IMR-90 (cell line): Measurements from ENCODE around the gene TMA16. TPM values are rescaled to one million over a fixed set of nuclear protein-coding genes. Genes with fewer than 3 reads are reported as not detected.
A peak's percentile ranks its signal among the peaks of the same experiment; 100 is the strongest.

ENCODE experiments used
- ATAC-seq: fragments of 200-7000 bp; cut with Tn5 transposase; 2 replicates; pipeline ENCODE4 v1.9.1; 2020; ENCODE audit warnings: low read depth, mild to moderate bottlenecking, moderate library complexity
- BruUV-seq: library from RNA; stranded (reverse); fragments of 400-500 nt; replicated peaks from 2 replicates; lab custom pipeline; 2021; lab: Mats Ljungman, UMichigan
- CTCF ChIA-PET: fragments of 300-600 bp; formaldehyde crosslinking; extraction: SDS; loops from one replicate; lab custom pipeline; 2021; ENCODE audit warnings: antibody characterized with exemption; lab: Yijun Ruan, JAX
- POLR2A ChIA-PET: fragments of 300-600 bp; sonication (Branson Sonifier 250); formaldehyde crosslinking; loops from one replicate; lab custom pipeline; 2022; ENCODE audit warnings: antibody characterized with exemption; ENCODE audit not compliant: unreplicated experiment; lab: Charles Lee
- DNase-seq: peaks from one replicate; pipeline ENCODE4 v3.0.0; 2013
- H2AFZ ChIP-seq: replicated peaks from 2 replicates; pipeline ENCODE3; 2013; ENCODE audit warnings: low read length, mild to moderate bottlenecking; ENCODE audit not compliant: poor library complexity
- H2AK5ac ChIP-seq: 2 replicates; pipeline ENCODE4 v1.6.1; 2013; ENCODE audit warnings: low read depth, low read length, inconsistent platforms
- H2AK9ac ChIP-seq: replicated peaks from 2 replicates; pipeline ENCODE3; 2013; ENCODE audit warnings: mild to moderate bottlenecking, low read depth, low read length, moderate library complexity; ENCODE audit not compliant: poor library complexity
- H2BK120ac ChIP-seq: 2 replicates; pipeline ENCODE4 v1.6.1; 2013; ENCODE audit warnings: low read depth, low read length, inconsistent platforms
- H2BK15ac ChIP-seq: 3 replicates; pipeline ENCODE4 v1.6.1; 2013; ENCODE audit warnings: low read depth, low read length, inconsistent platforms
- H2BK20ac ChIP-seq: 2 replicates; pipeline ENCODE4 v1.6.1; 2013; ENCODE audit warnings: low read depth, mild to moderate bottlenecking, inconsistent platforms, low read length, moderate library complexity
- H2BK5ac ChIP-seq: 2 replicates; pipeline ENCODE4 v1.6.1; 2013; ENCODE audit warnings: mild to moderate bottlenecking, low read depth, low read length, inconsistent platforms; ENCODE audit not compliant: poor library complexity, severe bottlenecking
- H3K14ac ChIP-seq: replicated peaks from 2 replicates; pipeline ENCODE4 v1.6.1; 2013; ENCODE audit warnings: low read depth, low read length, inconsistent platforms
- H3K18ac ChIP-seq: 2 replicates; pipeline ENCODE4 v1.6.1; 2013; ENCODE audit warnings: low read depth, low read length, control low read depth
- H3K23ac ChIP-seq: 2 replicates; pipeline ENCODE4 v1.6.1; 2013; ENCODE audit warnings: low read depth, low read length, inconsistent platforms
- H3K27ac ChIP-seq: 2 replicates; pipeline ENCODE4 v1.5.1; 2013; ENCODE audit warnings: mild to moderate bottlenecking, control low read depth, low read length; ENCODE audit not compliant: insufficient read depth
- H3K27me3 ChIP-seq: 2 replicates; pipeline ENCODE4 v1.6.1; 2013; ENCODE audit warnings: low read length; ENCODE audit not compliant: control insufficient read depth, insufficient read depth
- H3K36me3 ChIP-seq: 2 replicates; pipeline ENCODE4 v1.6.1; 2013; ENCODE audit warnings: low read length, mixed read lengths; ENCODE audit not compliant: control insufficient read depth, insufficient read depth
- H3K4ac ChIP-seq: 2 replicates; pipeline ENCODE4 v1.6.1; 2013; ENCODE audit warnings: low read depth, low read length, inconsistent platforms
- H3K4me1 ChIP-seq: 2 replicates; pipeline ENCODE4 v1.6.1; 2013; ENCODE audit warnings: low read length, mixed read lengths; ENCODE audit not compliant: control insufficient read depth, insufficient read depth
- H3K4me2 ChIP-seq: 2 replicates; pipeline ENCODE4 v1.6.1; 2013; ENCODE audit warnings: low read depth, mild to moderate bottlenecking, control low read depth, low read length, moderate library complexity
- H3K4me3 ChIP-seq: 2 replicates; pipeline ENCODE4 v1.5.1; 2013; ENCODE audit warnings: low read depth, mild to moderate bottlenecking, control low read depth, low read length, moderate library complexity; ENCODE audit not compliant: insufficient read depth
- H3K56ac ChIP-seq: 2 replicates; pipeline ENCODE4 v1.6.1; 2013; ENCODE audit warnings: low read length, inconsistent platforms; ENCODE audit not compliant: insufficient read depth; ENCODE audit errors: extremely low read depth
- H3K79me1 ChIP-seq, 2 experiments: 2 replicates each; pipeline ENCODE4 v1.6.1; 2013; ENCODE audit warnings: low read length in 2 of 2, inconsistent platforms in 1 of 2, low read depth in 1 of 2
- H3K9ac ChIP-seq: 2 replicates; pipeline ENCODE4 v1.6.1; 2013; ENCODE audit warnings: low read depth, low read length, control low read depth
- H3K9me1 ChIP-seq: 2 replicates; pipeline ENCODE4 v1.6.1; 2013; ENCODE audit warnings: low read length, inconsistent platforms; ENCODE audit not compliant: insufficient read depth
- H3K9me3 ChIP-seq: 2 replicates; pipeline ENCODE4 v1.6.1; 2013; ENCODE audit warnings: low read length; ENCODE audit not compliant: control insufficient read depth, insufficient read depth
- H4K20me1 ChIP-seq: 2 replicates; pipeline ENCODE4 v1.6.1; 2013; ENCODE audit warnings: low read length, inconsistent platforms; ENCODE audit not compliant: insufficient read depth
- H4K5ac ChIP-seq: 2 replicates; pipeline ENCODE4 v1.6.1; 2013; ENCODE audit warnings: mild to moderate bottlenecking, low read depth, low read length, control low read depth
- H4K8ac ChIP-seq, 2 experiments: 2 replicates each; pipeline ENCODE4 v1.6.1; 2013; ENCODE audit warnings: low read depth in 2 of 2, low read length in 2 of 2, control low read depth in 1 of 2, inconsistent platforms in 1 of 2
- H4K91ac ChIP-seq: 2 replicates; pipeline ENCODE4 v1.6.1; 2013; ENCODE audit warnings: low read depth, low read length, inconsistent platforms; ENCODE audit not compliant: insufficient read depth
- CEBPB ChIP-seq: IDR thresholded peaks from 2 replicates; pipeline ENCODE4 v1.6.1; 2012; ENCODE audit warnings: low read depth, low read length, improper control_type of control experiment
- CHD1 ChIP-seq: IDR thresholded peaks from 2 replicates; pipeline ENCODE4 v1.6.1; 2012; ENCODE audit warnings: low read depth, low read length, improper control_type of control experiment
- WGBS, 2 experiments: methylation state at CpG; one replicate each; pipeline versions ENCODE4 v1.1.5 to v1.1.7; 2013; ENCODE audit warnings: missing lambda C conversion rate in 2 of 2; ENCODE audit not compliant: insufficient read length in 1 of 2; ENCODE audit errors: extremely low coverage in 2 of 2; 5-methylcytosine and 5-hydroxymethylcytosine counted together
- dilution Hi-C: fragments of 300-500 bp; cut with HindIII; formaldehyde crosslinking; loops from one replicate; pipeline ENCODE4 v1.14.3; 2018; ENCODE audit warnings: low sequenced_read_pairs; ENCODE audit not compliant: unreplicated experiment
- in situ Hi-C: fragments of 300-500 bp; cut with MboI; formaldehyde crosslinking; loops from 3 replicates; pipeline ENCODE4 v1.14.3; 2019; ENCODE audit warnings: low sequenced_read_pairs, inconsistent platforms, mixed read lengths
- intact Hi-C: fragments of 100-400 bp; cut with micrococcal nuclease; formaldehyde crosslinking; loops from 2 replicates; pipeline ENCODE4 v1.10.0; 2022
- polyA plus RNA-seq, 3 experiments: library from polyadenylated mRNA; depleted of rRNA; stranded (reverse); fragments of >200 nt; gene quantifications; 2 replicates each; pipeline ENCODE4 v1.2.3, GENCODE V29; 2012; ENCODE audit warnings: low replicate concordance in 1 of 3
- total RNA-seq: library from RNA; depleted of rRNA; stranded (reverse); fragments of >200 nt; gene quantifications from 2 replicates; pipeline ENCODE4 v1.2.3, GENCODE V29; 2012

Gene TMA16
- total and polyA plus RNA-seq, 2 of the 4 experiments (the other 2 are of a cell fraction), result 9.3 to 19.8 TPM

- no peaks in the 10 kb centered on the region for H3K9me1 ChIP-seq
- TF ChIP-seq CEBPB, result peak; percentile 97
- TF ChIP-seq CHD1, result no peak
- no peak overlapping the region for H4K8ac ChIP-seq
- dilution Hi-C loops (no loop called here), intact Hi-C loops (no loop called here), in situ Hi-C loops (no loop called here)
- no peak overlapping the region for H2BK15ac ChIP-seq
- no TSS peak for BruUV-seq
- H3K18ac ChIP-seq, result no peak overlapping the region
- H3K9me3 ChIP-seq, result no peaks in the 10 kb centered on the region
- no peak overlapping the region for H2AFZ ChIP-seq
- H3K14ac ChIP-seq, result no peak overlapping the region
- H3K27ac ChIP-seq, result no peak overlapping the region
- no peaks in the 10 kb centered on the region for H3K4me1 ChIP-seq
- H3K4me3 ChIP-seq, result no peak overlapping the region
- H3K36me3 ChIP-seq, result no peaks in the 10 kb centered on the region
- CTCF ChIA-PET, result no interaction called here
- H2BK5ac ChIP-seq, result no peak overlapping the region
- no peaks in the 10 kb centered on the region for H3K27me3 ChIP-seq
- no peak for ATAC-seq
- POLR2A ChIA-PET, result no interaction called here
- DNase-seq, result no peak
- H4K91ac ChIP-seq, result no peak overlapping the region
- H3K79me1 ChIP-seq, result no peaks in the 10 kb centered on the region
- WGBS, 2 experiments, result no CpG with 5 or more reads among the region's 4 CpGs
- H4K20me1 ChIP-seq, result no peaks in the 10 kb centered on the region
- H3K4me2 ChIP-seq, result no peak overlapping the region
- H3K23ac ChIP-seq, result no peak overlapping the region
- H4K5ac ChIP-seq, result no peak overlapping the region
- no peak overlapping the region for H2BK20ac ChIP-seq
- H2BK120ac ChIP-seq, result no peak overlapping the region
- H2AK5ac ChIP-seq, result no peak overlapping the region
- no peak overlapping the region for H3K9ac ChIP-seq
- H3K56ac ChIP-seq, result no peak overlapping the region
- no peak overlapping the region for H2AK9ac ChIP-seq
- H3K4ac ChIP-seq, result no peak overlapping the region
Measured at GRCh38 chr4:163467082-163467770, 27.3 kb upstream of the TMA16 start.
